ENCODE measurements around the gene NSG2. TPM values are rescaled to one million over a fixed set of nuclear protein-coding genes. Genes with fewer than 3 reads are reported as not detected.

NSG2 gene
- total RNA-seq, 2 experiments from 2014 or later: not detected

GRCh38 chr5:174118823-174119467 lies 73.4 kb downstream of the NSG2 start:
- H3K36me3 ChIP-seq (ENCODE audit: insufficient read depth, low read length): no peaks in the 10 kb centered on the region
- H3K4me1 ChIP-seq (ENCODE audit: insufficient read depth, low read length, poor library complexity, severe bottlenecking): no peaks in the 10 kb centered on the region
- no peaks in the 10 kb centered on the region for H3K9me3 ChIP-seq (ENCODE audit: low read length)
- intact Hi-C loops (cut with micrococcal nuclease; ENCODE audit: unreplicated experiment): no loop called here
- BruUV-seq (replicated peaks): no TSS peak
- ChIA-PET CTCF (ENCODE audit: unreplicated experiment) (no interaction called here), POLR2A (interaction anchor here (0.6 to 0.9 kb wide), 2 partner anchors 40 to 686 kb away, joined by 3 read pairs; no protein-coding TSS in a partner anchor)
- TF ChIP-seq EZH2phosphoT487 (IDR thresholded peaks at IDR 0.05; ENCODE audit: borderline replicate concordance, low read depth, low read length) (no peak), CTCF (conservative IDR thresholded peaks at IDR 0.05; ENCODE audit: low read length) (no peak)
- H3K4me3 ChIP-seq (ENCODE audit: low read depth, low read length, poor library complexity, severe bottlenecking): no peak overlapping the region
- H4K20me1 ChIP-seq (ENCODE audit: insufficient read depth, low read length): no peaks in the 10 kb centered on the region
- H3K4me2 ChIP-seq (ENCODE audit: low read length): no peak overlapping the region
- H3K79me2 ChIP-seq (ENCODE audit: insufficient read depth, low read depth, low read length): no peaks in the 10 kb centered on the region
- H2AFZ ChIP-seq (ENCODE audit: low read length): no peak overlapping the region
- H3K27ac ChIP-seq (ENCODE audit: low read depth, low read length, poor library complexity, severe bottlenecking): no peak overlapping the region
- no peaks in the 10 kb centered on the region for H3K9me2 ChIP-seq (ENCODE audit: insufficient read depth, low read length)
- DNase-seq (ENCODE audit: low spot score): no peak

GRCh38 chr5:174119468-174119881 lies 74.0 kb downstream of the NSG2 start:
- Histone ChIP-seq H2AFZ (ENCODE audit: low read length) (no peak overlapping the region), H3K4me3 (ENCODE audit: low read depth, low read length, poor library complexity, severe bottlenecking) (no peak overlapping the region), H3K27ac (ENCODE audit: low read depth, low read length, poor library complexity, severe bottlenecking) (no peak overlapping the region), H3K9me2 (ENCODE audit: insufficient read depth, low read length) (no peaks in the 10 kb centered on the region), H3K4me1 (ENCODE audit: insufficient read depth, low read length, poor library complexity, severe bottlenecking) (no peaks in the 10 kb centered on the region), H3K36me3 (ENCODE audit: insufficient read depth, low read length) (no peaks in the 10 kb centered on the region), H3K9me3 (ENCODE audit: low read length) (no peaks in the 10 kb centered on the region), H4K20me1 (ENCODE audit: insufficient read depth, low read length) (no peaks in the 10 kb centered on the region), H3K79me2 (ENCODE audit: insufficient read depth, low read depth, low read length) (no peaks in the 10 kb centered on the region), H3K4me2 (ENCODE audit: low read length) (no peak overlapping the region)
- POLR2A ChIA-PET: interaction anchor here (0.6 to 0.9 kb wide), 2 partner anchors 40 to 685 kb away, joined by 3 read pairs; no protein-coding TSS in a partner anchor
- CTCF ChIA-PET (ENCODE audit: unreplicated experiment): no interaction called here
- no peak for DNase-seq (ENCODE audit: low spot score)
- BruUV-seq (replicated peaks): no TSS peak
- TF ChIP-seq EZH2phosphoT487 (IDR thresholded peaks at IDR 0.05; ENCODE audit: borderline replicate concordance, low read depth, low read length) (no peak), CTCF (conservative IDR thresholded peaks at IDR 0.05; ENCODE audit: low read length) (no peak)
- intact Hi-C loops (cut with micrococcal nuclease; ENCODE audit: unreplicated experiment): no loop called here

- Histone ChIP-seq H3K4me1 (ENCODE audit: insufficient read depth, low read length, poor library complexity, severe bottlenecking) (no peaks in the 10 kb centered on the region), H3K79me2 (ENCODE audit: insufficient read depth, low read depth, low read length) (no peaks in the 10 kb centered on the region), H3K9me3 (ENCODE audit: low read length) (peaks cover 7% of the 10 kb centered on the region; the same call in 1 of the 2 replicates), H3K27ac (ENCODE audit: low read depth, low read length, poor library complexity, severe bottlenecking) (no peak overlapping the region), H2AFZ (ENCODE audit: low read length) (no peak overlapping the region), H3K36me3 (ENCODE audit: insufficient read depth, low read length) (no peaks in the 10 kb centered on the region), H3K4me3 (ENCODE audit: low read depth, low read length, poor library complexity, severe bottlenecking) (no peak overlapping the region), H4K20me1 (ENCODE audit: insufficient read depth, low read length) (no peaks in the 10 kb centered on the region), H3K4me2 (ENCODE audit: low read length) (no peak overlapping the region), H3K9me2 (ENCODE audit: insufficient read depth, low read length) (no peaks in the 10 kb centered on the region)
- CTCF ChIA-PET (ENCODE audit: unreplicated experiment): no interaction called here
- no peak for TF ChIP-seq EZH2phosphoT487 (IDR thresholded peaks at IDR 0.05; ENCODE audit: borderline replicate concordance, low read depth, low read length)
- TF ChIP-seq CTCF (conservative IDR thresholded peaks at IDR 0.05; ENCODE audit: low read length): no peak
- POLR2A ChIA-PET: interaction anchor here (0.8 kb wide), 1 partner anchor 21 kb away, joined by 3 read pairs; no protein-coding TSS in a partner anchor
- BruUV-seq (replicated peaks): no TSS peak
- no peak for DNase-seq (ENCODE audit: low spot score)
- intact Hi-C loops (cut with micrococcal nuclease; ENCODE audit: unreplicated experiment): loop anchor here (10.0 kb wide), 1 partner anchor 84 kb away; no protein-coding TSS in a partner anchor
Measured at GRCh38 chr5:174120401-174121005, 75.0 kb downstream of the NSG2 start.
